HUDEP-2 (cell line): Measurements from ENCODE around the gene POLG.
A peak's percentile ranks its signal among the peaks of the same experiment; 100 is the strongest.
"Not testable (repeated sequence)": the region's sequence is repeated elsewhere in the genome, so short reads cannot be mapped to it uniquely, and the experiment has no call there.

Source experiments
- DNase-seq, 76 experiments: peaks; one replicate each; lab custom pipeline; 2025; ENCODE audit not compliant: unreplicated experiment in 76 of 76; lab: John Stamatoyannopoulos, UW

The POLG gene

DNA sequence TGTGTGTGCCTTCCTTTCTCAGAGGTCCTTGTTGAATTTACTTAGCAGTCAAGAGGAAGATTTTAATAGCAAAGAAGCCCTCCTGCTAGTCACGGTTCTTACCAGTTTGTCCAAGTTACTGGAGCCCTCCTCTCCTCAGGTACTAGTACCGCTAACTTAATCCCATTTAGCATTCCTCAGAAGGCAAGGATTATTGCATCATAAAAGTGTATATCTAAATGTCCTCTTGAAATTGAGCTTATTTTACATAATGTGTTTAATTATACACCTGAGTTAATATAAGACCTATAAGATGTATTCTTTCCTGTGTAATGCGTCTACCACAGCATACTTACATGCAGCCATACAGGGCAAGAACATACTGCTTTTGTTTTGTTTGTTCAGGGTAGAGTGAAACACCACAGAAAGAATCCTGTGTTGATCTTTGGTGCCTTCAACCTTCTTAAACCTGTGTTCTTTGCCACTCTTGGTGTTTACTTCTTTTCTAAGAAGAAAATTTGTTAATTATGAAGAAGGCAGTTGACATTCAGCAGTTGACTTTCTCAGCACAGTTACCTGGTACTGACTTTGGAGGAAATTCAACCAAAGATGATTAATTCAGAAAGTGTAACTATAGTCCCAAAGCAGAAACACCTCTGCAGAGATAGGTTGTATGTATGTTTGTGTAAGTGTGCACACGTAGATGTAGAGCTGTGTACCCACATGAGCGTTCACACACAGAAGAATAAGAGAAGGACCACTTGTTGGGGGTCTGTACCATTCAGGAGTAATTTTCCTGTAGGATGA is 33.1 kb downstream of the POLG start:
- no peak for DNase-seq

DNA sequence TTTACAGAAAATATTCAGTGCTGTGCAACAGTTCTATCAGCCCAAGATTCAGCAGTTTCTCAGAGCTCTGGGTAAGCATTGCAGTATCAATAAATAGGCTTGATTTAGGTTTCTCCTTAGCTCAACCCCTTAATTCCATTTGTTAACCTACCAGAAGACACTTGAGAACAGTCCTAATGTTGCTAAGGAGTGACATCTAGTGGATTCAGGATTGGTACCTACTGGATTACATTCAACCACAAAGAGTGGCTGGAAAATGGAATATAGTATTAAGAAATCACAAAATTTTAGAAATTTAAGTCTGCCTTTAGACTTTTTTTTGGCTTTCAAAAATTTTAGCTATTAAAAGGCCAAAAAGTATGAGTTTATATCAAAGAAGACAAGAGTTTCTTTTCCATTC is 34.7 kb downstream of the POLG start:
- DNase-seq, result peak in 1 of 76 experiments; percentile 4

DNA sequence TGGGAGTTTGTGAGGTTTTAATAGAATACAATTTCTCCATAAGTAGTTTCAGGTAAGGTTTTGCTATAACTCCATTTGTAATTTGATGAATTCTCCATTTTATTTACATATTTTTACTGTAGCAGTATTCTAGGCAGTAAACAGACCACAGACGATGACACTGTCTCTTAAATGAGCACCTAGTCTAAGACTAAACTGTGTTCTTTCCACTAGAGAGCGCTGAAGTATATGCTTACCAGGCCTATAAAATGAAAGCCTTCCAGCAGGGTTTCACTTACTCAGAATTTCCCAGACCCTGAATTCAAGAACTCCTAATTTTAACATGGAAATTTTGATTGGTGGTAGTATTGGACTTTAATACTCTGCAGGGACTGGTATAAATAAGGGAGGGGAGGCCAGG is 41.6 kb downstream of the POLG start:
- DNase-seq, result no peak

DNA sequence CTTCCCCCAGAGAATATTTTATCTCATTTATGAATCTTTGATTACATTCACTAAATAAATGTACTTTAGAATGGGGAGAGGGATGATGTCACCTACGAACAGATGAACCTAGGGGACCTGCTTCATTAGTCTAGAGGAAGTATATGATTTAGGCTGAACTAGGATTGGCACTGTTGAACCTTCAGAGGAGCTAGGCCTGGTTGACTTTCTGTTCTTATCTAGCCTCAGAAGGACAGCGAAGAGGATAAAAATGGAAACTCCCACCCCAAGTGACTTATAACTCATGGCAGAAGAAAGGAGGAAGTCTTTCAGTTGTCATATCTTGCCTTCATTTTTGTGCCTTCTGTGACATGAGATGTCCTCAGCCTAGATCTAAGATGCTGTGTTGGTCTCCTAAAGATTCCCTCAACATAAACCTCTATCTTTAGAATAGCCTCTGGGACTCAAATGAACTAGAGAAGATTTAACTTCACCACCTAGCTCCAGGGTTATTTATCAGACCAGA is 42.6 kb downstream of the POLG start:
- peak in 12 of 76 experiments; percentile 3 to 44 (median 14) for DNase-seq

DNA sequence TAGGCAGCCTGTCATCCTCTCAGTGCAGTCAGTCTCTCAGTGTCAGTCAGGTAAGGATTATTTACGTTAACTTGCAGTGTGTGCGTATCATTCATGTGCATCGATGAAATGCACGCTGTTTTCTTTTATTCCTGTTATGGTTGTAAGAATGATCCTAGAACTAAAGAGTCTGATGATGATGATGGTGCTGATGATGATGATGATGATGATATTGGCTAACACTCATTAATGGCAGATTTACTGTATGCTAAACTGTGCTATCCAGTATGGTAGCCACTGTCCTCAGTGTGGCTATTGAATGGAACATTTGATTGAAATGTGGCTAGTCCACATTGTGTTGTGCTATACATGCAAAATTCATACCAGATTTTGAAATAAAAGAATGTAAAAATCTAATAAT is 51.4 kb downstream of the POLG start:
- DNase-seq, result no peak

DNA sequence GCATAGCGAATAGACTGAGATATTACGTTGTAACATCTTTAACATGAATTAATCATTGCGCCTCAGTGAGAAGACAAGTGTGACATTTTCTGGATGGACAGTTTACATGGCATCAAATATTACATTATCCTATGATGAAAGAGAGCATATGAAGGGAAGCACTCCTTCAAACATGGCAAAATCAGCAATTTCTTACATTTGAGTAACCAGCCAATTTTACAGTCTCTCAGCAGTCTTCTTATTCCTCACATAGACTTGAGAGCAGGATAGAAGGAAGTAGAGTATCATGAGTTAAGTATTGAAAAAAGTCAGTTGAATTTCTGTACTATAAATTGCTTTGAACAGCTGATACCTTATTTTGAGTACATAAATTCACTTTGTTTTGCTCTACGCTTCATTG is 52.0 kb downstream of the POLG start:
- DNase-seq, result no peak

DNA sequence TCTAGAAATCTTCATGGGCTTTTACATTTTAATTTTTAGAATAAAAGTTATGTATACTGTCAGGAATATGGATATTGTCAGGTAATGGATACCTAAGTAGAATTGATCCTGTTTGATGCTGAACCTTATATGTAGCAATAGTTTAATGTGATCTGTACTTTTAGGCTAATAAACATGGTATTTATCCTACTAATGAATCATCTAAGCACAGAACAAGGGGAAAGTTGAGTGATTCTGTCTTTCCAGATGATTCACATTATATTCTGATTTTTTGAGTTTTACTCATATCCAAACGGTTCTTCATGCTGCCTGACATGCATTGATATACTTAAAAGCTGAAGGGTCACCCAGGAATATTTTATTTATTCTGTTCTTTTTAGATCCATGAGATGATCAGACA is 56.3 kb downstream of the POLG start:
- no peak for DNase-seq

DNA sequence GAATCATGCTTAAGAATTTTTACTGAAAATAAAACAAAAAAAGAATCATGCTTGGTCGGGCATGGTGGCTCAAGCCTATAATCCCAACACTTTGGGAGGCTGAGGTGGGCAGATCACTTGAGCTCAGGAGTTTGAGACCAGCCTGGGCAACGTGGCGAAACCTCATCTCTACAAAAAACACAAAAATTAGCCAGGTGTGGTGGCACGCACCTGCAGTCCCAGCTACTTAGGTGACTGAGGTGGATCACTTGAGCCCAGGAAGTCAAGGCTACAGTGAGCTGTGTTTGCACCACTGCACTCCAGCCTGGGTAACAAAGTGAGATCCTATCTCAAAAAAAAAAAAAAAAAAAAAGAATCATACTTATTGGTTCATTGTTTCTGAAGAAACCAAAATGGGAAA is 57.3 kb downstream of the POLG start:
- not testable (repeated sequence) for DNase-seq
